H9 (cell line): ENCODE results near the gene INTS7. TPM values are rescaled to one million over a fixed set of nuclear protein-coding genes. Genes with fewer than 3 reads are reported as not detected.

Source experiments
- DNase-seq: peaks from one replicate; pipeline ENCODE4 v3.0.0-alpha.2; 2017
- H2AFZ ChIP-seq: one replicate; pipeline ENCODE4 v1.6.1; 2013; ENCODE audit warnings: mild to moderate bottlenecking, low read length, control low read depth, moderate library complexity
- H2AK5ac ChIP-seq: 2 replicates; pipeline ENCODE4 v1.6.1; 2013; ENCODE audit warnings: low read length, control low read depth, mixed read lengths; ENCODE audit not compliant: insufficient read length
- H2BK120ac ChIP-seq: one replicate; pipeline ENCODE4 v1.6.1; 2013; ENCODE audit warnings: low read depth, mild to moderate bottlenecking, low read length, control low read depth, inconsistent platforms; ENCODE audit not compliant: poor library complexity, severe bottlenecking
- H2BK12ac ChIP-seq: 2 replicates; pipeline ENCODE4 v1.6.1; 2013; ENCODE audit warnings: low read length, control low read depth, mixed read lengths, low read depth; ENCODE audit not compliant: insufficient read length
- H2BK15ac ChIP-seq: 2 replicates; pipeline ENCODE4 v1.6.1; 2013; ENCODE audit warnings: low read depth, low read length, control low read depth
- H2BK20ac ChIP-seq: one replicate; pipeline ENCODE4 v1.6.1; 2013; ENCODE audit warnings: low read depth, mild to moderate bottlenecking, low read length, control low read depth, inconsistent platforms; ENCODE audit not compliant: poor library complexity, severe bottlenecking
- H2BK5ac ChIP-seq: 2 replicates; pipeline ENCODE4 v1.6.1; 2013; ENCODE audit warnings: low read length, control low read depth, mixed read lengths; ENCODE audit not compliant: insufficient read length
- H3K14ac ChIP-seq: 2 replicates; pipeline ENCODE4 v1.6.1; 2013; ENCODE audit warnings: low read length, control low read depth; ENCODE audit not compliant: insufficient read depth
- H3K18ac ChIP-seq: 2 replicates; pipeline ENCODE4 v1.6.1; 2013; ENCODE audit warnings: low read depth, mild to moderate bottlenecking, mixed read lengths, low read length, control low read depth; ENCODE audit not compliant: insufficient read length
- H3K23ac ChIP-seq: 2 replicates; pipeline ENCODE4 v1.6.1; 2013; ENCODE audit warnings: low read length, control low read depth, mixed read lengths, low read depth; ENCODE audit not compliant: insufficient read length
- H3K23me2 ChIP-seq: 2 replicates; pipeline ENCODE4 v1.6.1; 2013; ENCODE audit warnings: low read depth, mild to moderate bottlenecking, mixed read lengths, low read length, control low read depth; ENCODE audit not compliant: insufficient read length, poor library complexity, severe bottlenecking
- H3K27ac ChIP-seq: 2 replicates; pipeline ENCODE4 v1.5.1; 2013; ENCODE audit warnings: low read length, control low read depth, mixed read lengths, low read depth; ENCODE audit not compliant: insufficient read length
- H3K27me3 ChIP-seq: 2 replicates; pipeline ENCODE4 v1.6.1; 2013; ENCODE audit warnings: low read length, control low read depth, inconsistent platforms; ENCODE audit not compliant: insufficient read depth
- H3K4ac ChIP-seq: 2 replicates; pipeline ENCODE4 v1.6.1; 2013; ENCODE audit warnings: low read depth, mild to moderate bottlenecking, control low read depth, inconsistent platforms, low read length, moderate library complexity
- H3K4me1 ChIP-seq: 2 replicates; pipeline ENCODE4 v1.6.1; 2013; ENCODE audit warnings: low read length, control low read depth, inconsistent platforms; ENCODE audit not compliant: insufficient read depth
- H3K4me2 ChIP-seq: 2 replicates; pipeline ENCODE4 v1.6.1; 2013; ENCODE audit warnings: low read length, control low read depth, mixed read lengths; ENCODE audit not compliant: insufficient read length, insufficient read depth
- H3K56ac ChIP-seq: 2 replicates; pipeline ENCODE4 v1.6.1; 2013; ENCODE audit warnings: low read depth, mild to moderate bottlenecking, mixed read lengths, low read length, control low read depth; ENCODE audit not compliant: insufficient read length
- H3K79me1 ChIP-seq: 2 replicates; pipeline ENCODE4 v1.6.1; 2013; ENCODE audit warnings: low read depth, mild to moderate bottlenecking, moderate library complexity, low read length, control low read depth, inconsistent platforms; ENCODE audit not compliant: insufficient read depth, poor library complexity, severe bottlenecking
- H3K79me2 ChIP-seq: 2 replicates; pipeline ENCODE4 v1.6.1; 2013; ENCODE audit warnings: low read length, control low read depth, inconsistent platforms; ENCODE audit not compliant: insufficient read depth
- H3K9ac ChIP-seq: 2 replicates; pipeline ENCODE4 v1.6.1; 2013; ENCODE audit warnings: low read length, control low read depth, mixed read lengths; ENCODE audit not compliant: insufficient read length; ENCODE audit errors: extremely low read depth
- H3K9me3 ChIP-seq: one replicate; pipeline ENCODE4 v1.6.1; 2013; ENCODE audit warnings: low read depth, low read length, inconsistent platforms; ENCODE audit not compliant: control insufficient read depth
- H3T11ph ChIP-seq: one replicate; pipeline ENCODE4 v1.6.1; 2013; ENCODE audit warnings: mild to moderate bottlenecking, low read length, control low read depth, inconsistent platforms
- H4K20me1 ChIP-seq: one replicate; pipeline ENCODE4 v1.6.1; 2013; ENCODE audit not compliant: control insufficient read depth, insufficient read length, insufficient read depth
- H4K5ac ChIP-seq: 2 replicates; pipeline ENCODE4 v1.6.1; 2013; ENCODE audit warnings: low read depth, mild to moderate bottlenecking, mixed read lengths, low read length, control low read depth; ENCODE audit not compliant: insufficient read length
- H4K8ac ChIP-seq: replicated peaks from 2 replicates; pipeline ENCODE4 v1.6.1; 2013; ENCODE audit warnings: low read length, control low read depth, mixed read lengths, low read depth; ENCODE audit not compliant: insufficient read length
- H4K91ac ChIP-seq: 2 replicates; pipeline ENCODE4 v1.6.1; 2013; ENCODE audit warnings: low read depth, mild to moderate bottlenecking, moderate library complexity, mixed read lengths, low read length, control low read depth; ENCODE audit not compliant: insufficient read length
- H3K27ac Mint-ChIP-seq, 3 experiments: 2 replicates in 2 of 3; 3 replicates in 1 of 3; pipeline ENCODE4 v1.8.0; 2020 to 2021; ENCODE audit warnings: mixed read lengths in 3 of 3, mild to moderate bottlenecking in 1 of 3, moderate library complexity in 1 of 3
- H3K27me3 Mint-ChIP-seq: 2 replicates; pipeline ENCODE4 v1.8.0; 2021; ENCODE audit warnings: low read depth, mild to moderate bottlenecking, moderate library complexity, mixed read lengths
- H3K36me3 Mint-ChIP-seq, 3 experiments: 2 replicates in 2 of 3; 3 replicates in 1 of 3; pipeline ENCODE4 v1.8.0; 2020 to 2021; ENCODE audit warnings: low read depth in 3 of 3, mixed read lengths in 3 of 3; ENCODE audit not compliant: insufficient read depth in 1 of 3
- H3K4me1 Mint-ChIP-seq, 2 experiments: 2 replicates each; pipeline ENCODE4 v1.8.0; 2020; ENCODE audit warnings: mixed read lengths in 2 of 2
- H3K4me3 Mint-ChIP-seq, 2 experiments: 2 replicates in 1 of 2; 3 replicates in 1 of 2; pipeline ENCODE4 v1.8.0; 2020 to 2021; ENCODE audit warnings: mild to moderate bottlenecking in 2 of 2, mixed read lengths in 2 of 2, moderate library complexity in 1 of 2
- H3K9me3 Mint-ChIP-seq, 2 experiments: 2 replicates in 1 of 2; 3 replicates in 1 of 2; pipeline ENCODE4 v1.8.0; 2020; ENCODE audit warnings: mild to moderate bottlenecking in 2 of 2, mixed read lengths in 2 of 2, moderate library complexity in 1 of 2
- WGBS: extraction: QIAGEN DNeasy Blood & Tissue Kit; methylation state at CpG from one replicate; pipeline ENCODE4 v1.1.7; 2013; ENCODE audit warnings: missing lambda C conversion rate, low lambda C conversion rate, mixed read lengths; ENCODE audit not compliant: insufficient read length; ENCODE audit errors: extremely low coverage; 5-methylcytosine and 5-hydroxymethylcytosine counted together
- total RNA-seq: library from RNA; stranded (reverse); gene quantifications from 2 replicates; pipeline ENCODE4 v1.2.1, GENCODE V29; 2021
- TF ChIP-seq, protein P1 (sequence below): fragments of 200-600 bp; sonication (generic); conservative IDR thresholded peaks from 3 replicates; pipeline ENCODE4 v1.8.0; 2021; ENCODE audit warnings: antibody characterized with exemption, mild to moderate bottlenecking

Gene INTS7
- total RNA-seq, 1 experiment from 2014 or later, result 32.3 TPM

DNA sequence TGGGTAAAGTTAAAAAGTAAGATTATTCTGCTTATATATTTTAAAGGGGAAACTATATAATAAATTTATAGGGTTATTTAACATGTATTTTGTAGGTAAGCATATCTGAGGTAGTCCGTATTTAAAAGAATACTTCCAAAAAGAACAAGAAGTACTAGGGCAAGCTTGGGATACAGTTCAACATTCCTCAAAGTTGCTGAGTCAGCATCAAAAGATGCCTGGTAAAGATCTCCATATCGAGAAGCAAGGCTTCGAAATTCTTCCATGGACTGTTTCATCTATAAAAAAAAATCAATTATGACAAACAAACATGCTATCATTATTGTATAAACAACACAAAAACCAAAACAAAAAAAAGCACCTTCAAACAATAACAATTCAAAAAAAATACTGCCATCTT lies 67.7 kb downstream of the INTS7 start:
- Histone ChIP-seq H3K4me1 (no peaks in the 10 kb centered on the region), H4K5ac (no peak overlapping the region), H3K18ac (no peak overlapping the region), H3K4ac (no peak overlapping the region), H2AFZ (no peak overlapping the region), H3K9ac (no peak overlapping the region), H2BK5ac (no peak overlapping the region), H2BK120ac (no peak overlapping the region), H2BK12ac (no peak overlapping the region), H3K14ac (no peak overlapping the region), H3K4me2 (no peak overlapping the region), H3K27me3 (no peaks in the 10 kb centered on the region), H3K27ac (no peak overlapping the region), H3K79me1 (no peaks in the 10 kb centered on the region), H3K79me2 (no peaks in the 10 kb centered on the region), H4K91ac (no peak overlapping the region), H2AK5ac (no peak overlapping the region), H3K23ac (no peak overlapping the region), H3K9me3 (no peaks in the 10 kb centered on the region), H4K8ac (no peak overlapping the region), H2BK20ac (no peak overlapping the region), H3K23me2 (no peaks in the 10 kb centered on the region), H3K56ac (no peak overlapping the region), H2BK15ac (no peak overlapping the region), H3T11ph (no peak overlapping the region), H4K20me1 (no peaks in the 10 kb centered on the region)
- TF ChIP-seq, protein P1, sequence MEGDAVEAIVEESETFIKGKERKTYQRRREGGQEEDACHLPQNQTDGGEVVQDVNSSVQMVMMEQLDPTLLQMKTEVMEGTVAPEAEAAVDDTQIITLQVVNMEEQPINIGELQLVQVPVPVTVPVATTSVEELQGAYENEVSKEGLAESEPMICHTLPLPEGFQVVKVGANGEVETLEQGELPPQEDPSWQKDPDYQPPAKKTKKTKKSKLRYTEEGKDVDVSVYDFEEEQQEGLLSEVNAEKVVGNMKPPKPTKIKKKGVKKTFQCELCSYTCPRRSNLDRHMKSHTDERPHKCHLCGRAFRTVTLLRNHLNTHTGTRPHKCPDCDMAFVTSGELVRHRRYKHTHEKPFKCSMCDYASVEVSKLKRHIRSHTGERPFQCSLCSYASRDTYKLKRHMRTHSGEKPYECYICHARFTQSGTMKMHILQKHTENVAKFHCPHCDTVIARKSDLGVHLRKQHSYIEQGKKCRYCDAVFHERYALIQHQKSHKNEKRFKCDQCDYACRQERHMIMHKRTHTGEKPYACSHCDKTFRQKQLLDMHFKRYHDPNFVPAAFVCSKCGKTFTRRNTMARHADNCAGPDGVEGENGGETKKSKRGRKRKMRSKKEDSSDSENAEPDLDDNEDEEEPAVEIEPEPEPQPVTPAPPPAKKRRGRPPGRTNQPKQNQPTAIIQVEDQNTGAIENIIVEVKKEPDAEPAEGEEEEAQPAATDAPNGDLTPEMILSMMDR, result no peak
- no peak overlapping the region for H3K27ac Mint-ChIP-seq
- H3K4me3 Mint-ChIP-seq, result no peak overlapping the region
- no peaks in the 10 kb centered on the region; a peak in 1 of 5 replicates for H3K9me3 Mint-ChIP-seq
- H3K4me1 Mint-ChIP-seq, result peaks cover 0 to 3% of the 10 kb centered on the region in 2 experiments; a peak in 1 of 4 replicates
- no peaks in the 10 kb centered on the region for H3K27me3 Mint-ChIP-seq
- no peak for DNase-seq
- H3K36me3 Mint-ChIP-seq, result peaks cover 13 to 36% (median 31%) of the 10 kb centered on the region in 3 experiments
- no CpG with 5 or more reads among the region's 3 CpGs for WGBS
